Activated CD4-positive, alpha-beta T cell treated with anti-CD3 and anti-CD28 coated beads, Interleukin-2, amount 50 U/mL, for 4 hours (primary cell): ENCODE measurements around the gene EFNB2.

Source experiments
- DNase-seq, 2 experiments: peaks; one replicate each; pipeline ENCODE4 v3.0.0-alpha.2; 2020

The EFNB2 gene

GRCh38 chr13:106535552-106536243 is at the start of gene EFNB2:
Gene EFNB2, minus strand, starts transcription at chr13:106535662. Its CDS starts 698 bp downstream, at chr13:106534964.
- peak; percentile 78 to 84 for DNase-seq

- DNase-seq = no peak
These were observed 45.8 kb upstream of the EFNB2 start for GRCh38 chr13:106581225-106581624.

GRCh38 chr13:106575896-106576295 is 40.4 kb upstream of the EFNB2 start:
- no peak for DNase-seq

- no peak for DNase-seq
These were observed 38.4 kb upstream of the EFNB2 start for GRCh38 chr13:106573868-106574267.

- DNase-seq = no peak
These were observed 37.9 kb upstream of the EFNB2 start for GRCh38 chr13:106573284-106573846.

GRCh38 chr13:106570299-106570852 is 34.9 kb upstream of the EFNB2 start:
- DNase-seq = peak; percentile 66 to 71

- no peak for DNase-seq
These were observed 34.0 kb upstream of the EFNB2 start for GRCh38 chr13:106569233-106570095.

- no peak for DNase-seq
These were observed 33.0 kb upstream of the EFNB2 start for GRCh38 chr13:106568299-106569003.

- peak; percentile 94 to 95 for DNase-seq
These were observed 32.2 kb upstream of the EFNB2 start, which contains the start of gene ARGLU1 for GRCh38 chr13:106567474-106568298. Gene ARGLU1, minus strand, starts transcription at chr13:106568137. Its CDS starts 218 bp downstream, at chr13:106567919.

- peak in 1 of 2 experiments; percentile 4 for DNase-seq
These were observed 31.4 kb upstream of the EFNB2 start for GRCh38 chr13:106566641-106567473.

- no peak for DNase-seq
These were observed 29.8 kb upstream of the EFNB2 start for GRCh38 chr13:106565127-106565775.

- no peak for DNase-seq
These were observed 26.8 kb upstream of the EFNB2 start for GRCh38 chr13:106562301-106562700.

GRCh38 chr13:106561551-106562170 is 26.2 kb upstream of the EFNB2 start:
- DNase-seq = peak; percentile 36 to 39

- no peak for DNase-seq
These were observed 25.4 kb upstream of the EFNB2 start for GRCh38 chr13:106560821-106561220.

- DNase-seq = no peak
These were observed 23.1 kb upstream of the EFNB2 start for GRCh38 chr13:106558527-106558926.

GRCh38 chr13:106555631-106556328 is 20.3 kb upstream of the EFNB2 start:
- DNase-seq = no peak

GRCh38 chr13:106551751-106552150 is 16.3 kb upstream of the EFNB2 start:
- no peak for DNase-seq

- no peak for DNase-seq
These were observed 15.9 kb upstream of the EFNB2 start for GRCh38 chr13:106551350-106551749.

- DNase-seq = no peak
These were observed 15.2 kb upstream of the EFNB2 start for GRCh38 chr13:106550570-106551135.
